ENCODE results near the gene PSMD6.
A peak's percentile ranks its signal among the peaks of the same experiment; 100 is the strongest.

PSMD6 gene

DNA sequence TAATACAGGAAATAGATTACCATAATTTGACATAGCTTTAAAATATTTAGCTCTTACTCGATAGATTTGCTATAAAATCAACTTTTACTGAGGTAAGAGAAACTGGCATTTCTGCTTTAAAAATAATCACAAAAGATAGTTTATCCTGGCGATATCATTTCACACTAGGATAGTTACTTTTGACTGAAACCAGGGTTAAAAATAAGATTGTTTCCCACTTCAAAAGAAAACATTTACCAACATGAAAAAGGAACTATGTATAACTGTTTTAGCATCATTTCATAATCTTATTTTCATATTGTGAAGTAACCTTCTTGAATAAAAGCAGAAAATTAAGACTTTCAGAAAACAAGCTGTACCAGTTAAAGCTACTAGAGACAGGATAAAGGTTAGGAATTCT, 15.3 kb downstream of the PSMD6 start:
- no peak for DNase-seq

DNA sequence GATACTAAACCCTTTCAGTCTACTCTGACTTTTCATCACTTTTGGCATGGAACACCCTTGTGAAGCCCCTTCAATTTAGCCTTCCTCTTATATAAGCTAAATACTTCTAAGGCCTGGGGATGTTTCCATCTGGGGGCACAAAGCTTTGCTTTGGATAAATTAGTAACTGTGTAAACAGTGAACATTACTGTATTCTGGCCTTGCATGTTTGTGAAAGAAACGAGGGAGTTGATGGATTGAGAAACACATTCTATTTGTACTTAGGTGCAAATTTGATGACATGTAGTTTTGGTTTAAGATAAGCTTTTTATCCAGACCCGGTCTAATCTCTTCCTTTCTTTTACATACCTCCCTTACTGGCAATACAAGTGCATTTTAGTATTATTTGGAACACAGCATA, 19.7 kb downstream of the PSMD6 start:
- no peak for DNase-seq

DNA sequence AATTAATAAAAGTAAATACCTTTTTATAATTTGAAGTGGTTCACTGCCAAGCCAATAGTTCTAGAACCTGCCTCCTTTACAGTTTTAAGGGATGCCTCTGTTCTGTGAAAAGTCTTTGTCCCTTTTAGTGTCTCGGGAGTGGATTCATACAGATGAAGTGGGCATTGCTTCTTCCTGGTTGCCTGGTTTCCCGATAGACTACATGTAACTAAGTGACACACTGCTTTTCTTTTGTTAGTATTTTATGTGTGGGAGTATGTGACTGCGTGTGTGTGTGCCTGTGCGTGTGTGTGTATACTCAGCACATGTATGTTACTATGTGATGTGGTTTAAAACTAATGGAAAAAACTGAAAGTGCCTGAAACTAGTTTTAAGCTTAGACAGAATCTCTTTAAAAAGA, 21.1 kb downstream of the PSMD6 start:
- DNase-seq: no peak

DNA sequence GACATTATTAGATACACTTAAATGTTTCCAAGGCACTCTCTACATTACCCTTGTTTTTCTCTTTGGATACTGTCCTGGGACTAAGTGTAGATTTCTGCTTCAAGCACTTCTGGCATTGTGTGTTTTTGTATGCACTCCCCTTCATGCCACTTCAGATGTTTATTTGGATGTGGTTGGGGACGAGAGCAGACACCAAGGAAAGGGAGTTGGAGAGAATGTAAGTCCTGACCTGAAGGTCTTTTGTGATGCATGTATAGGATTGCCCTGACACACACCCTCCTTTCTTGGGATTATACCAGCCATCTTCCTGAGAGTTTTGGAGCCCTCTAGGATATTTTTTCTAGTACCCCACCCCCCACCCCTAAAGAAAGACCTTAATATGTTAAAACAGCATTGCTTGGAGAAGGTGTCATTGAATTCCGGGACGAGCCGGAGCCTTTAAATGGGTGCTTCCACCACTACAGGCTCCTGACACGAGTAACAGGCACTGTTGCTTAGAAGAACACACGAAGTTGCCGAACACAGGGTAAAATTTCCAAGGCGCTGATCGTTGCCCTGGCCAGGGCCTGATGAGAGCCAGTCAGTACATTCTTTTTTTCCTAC, 22.7 kb downstream of the PSMD6 start:
- no peak for DNase-seq

DNA sequence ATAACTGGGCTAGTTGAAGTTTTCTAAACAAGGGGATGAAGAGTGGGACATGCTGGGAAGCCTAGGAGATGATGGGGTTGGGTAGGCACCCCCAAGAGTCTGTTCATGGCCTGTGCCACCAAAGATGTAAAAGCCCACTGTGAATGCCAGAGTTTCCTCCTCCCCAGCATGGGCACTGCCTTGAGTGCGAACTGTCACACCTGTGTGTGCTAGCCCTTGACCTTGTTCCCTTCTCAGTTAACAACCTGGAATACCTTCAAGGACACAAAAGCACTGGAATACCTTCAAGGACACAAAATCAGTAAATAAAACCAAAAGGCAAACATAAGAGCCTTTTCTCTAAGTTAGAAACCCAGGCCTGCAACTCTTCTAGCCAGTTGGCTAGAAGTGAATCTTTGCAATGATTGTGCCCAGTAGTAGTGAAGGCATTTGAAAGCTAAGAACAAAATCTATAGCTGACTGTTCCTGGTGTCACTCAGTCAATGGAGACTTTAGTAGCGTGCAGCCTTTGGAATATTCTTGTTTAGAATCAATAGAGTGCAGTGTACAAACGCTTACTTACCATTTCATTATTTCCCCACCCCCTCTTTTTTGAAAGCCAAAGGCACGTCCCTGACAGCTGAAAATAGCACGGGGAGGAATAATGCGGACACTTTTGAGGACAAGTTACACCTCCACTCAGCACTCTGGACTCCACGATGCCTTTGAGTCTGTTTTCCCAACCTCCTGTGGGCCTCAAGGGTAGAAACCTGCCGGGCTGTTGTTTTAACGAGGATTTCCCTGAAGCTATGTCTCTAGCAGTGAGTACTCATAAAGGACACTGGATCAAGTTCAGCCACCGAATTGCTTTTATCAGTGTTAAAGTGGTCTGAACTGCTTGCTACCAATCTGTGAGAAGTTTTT, 24.2 kb downstream of the PSMD6 start:
- DNase-seq: no peak

DNA sequence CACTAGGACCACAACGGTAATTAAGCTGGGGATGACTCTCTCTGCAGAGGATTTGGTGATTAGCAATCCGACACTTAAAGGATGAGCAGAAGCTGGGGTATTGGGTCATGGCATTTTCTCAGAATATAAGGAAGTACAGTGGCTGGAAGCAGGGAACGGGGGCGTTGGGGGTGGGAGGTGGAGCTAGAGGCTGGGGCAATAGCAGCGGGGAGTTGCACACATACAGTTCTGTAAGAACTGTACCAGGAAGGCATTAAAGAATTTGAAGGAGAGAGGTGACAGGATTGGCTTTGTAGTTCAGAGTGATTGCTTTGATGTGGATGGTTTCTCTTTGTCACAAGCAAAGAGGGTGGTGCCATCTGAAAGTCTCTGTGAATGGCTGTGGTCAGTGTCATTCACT, 28.2 kb downstream of the PSMD6 start:
- peak; percentile 47 for DNase-seq

DNA sequence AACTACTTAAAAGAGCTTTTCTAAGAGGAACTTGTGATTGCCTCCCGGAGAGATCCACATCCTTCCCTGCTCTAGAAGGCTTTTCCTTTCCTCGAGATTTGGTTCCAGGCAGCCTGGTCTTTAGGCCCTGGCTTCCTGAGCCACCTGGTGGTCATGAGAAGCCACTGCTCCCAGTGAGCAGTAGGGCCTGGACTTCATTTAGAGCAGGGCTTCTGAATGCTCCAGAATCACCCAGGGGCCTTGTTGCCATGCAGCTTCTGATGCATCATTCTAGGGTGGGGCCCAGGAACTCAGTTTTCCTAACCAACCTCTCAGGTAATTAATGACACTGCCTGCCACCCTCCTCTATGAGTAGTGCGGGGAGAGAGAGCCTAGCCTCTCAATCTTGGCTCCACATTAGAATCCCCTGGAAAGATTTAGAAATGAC, 29.6 kb downstream of the PSMD6 start:
- peak; percentile 87 for DNase-seq

DNA sequence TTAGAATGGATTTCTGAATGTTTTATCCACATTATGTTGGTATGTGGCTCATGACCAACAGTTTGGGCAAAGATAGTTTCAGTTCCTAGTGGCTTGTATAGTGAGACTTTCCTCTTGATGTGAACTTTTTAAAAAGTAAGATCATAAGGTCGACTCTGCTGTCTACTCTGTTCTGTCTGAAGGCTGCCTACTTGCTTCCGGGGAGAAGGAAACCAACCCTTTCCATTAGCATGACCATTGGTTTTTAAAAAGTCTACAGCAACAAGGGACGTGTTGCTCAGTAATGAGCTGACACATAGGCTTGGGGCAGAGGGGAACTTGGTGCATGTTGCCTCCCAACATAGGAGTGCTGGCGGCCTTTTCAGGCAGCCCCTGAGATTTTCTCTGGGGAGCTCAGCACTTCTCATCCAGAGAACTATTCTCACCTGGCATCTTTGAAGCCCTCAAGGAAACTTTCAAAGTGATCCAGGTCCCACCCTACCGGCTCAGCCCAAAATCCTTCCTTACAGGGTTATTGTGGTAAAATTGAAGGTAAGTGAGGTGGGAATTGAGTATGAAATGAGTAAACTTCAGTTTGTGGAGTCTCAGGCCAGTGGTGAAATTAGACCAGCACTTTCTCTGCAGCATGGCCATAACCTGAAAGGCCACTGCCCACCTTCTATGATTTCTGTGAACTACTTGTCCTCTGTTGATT, 30.6 kb downstream of the PSMD6 start:
- DNase-seq: no peak

DNA sequence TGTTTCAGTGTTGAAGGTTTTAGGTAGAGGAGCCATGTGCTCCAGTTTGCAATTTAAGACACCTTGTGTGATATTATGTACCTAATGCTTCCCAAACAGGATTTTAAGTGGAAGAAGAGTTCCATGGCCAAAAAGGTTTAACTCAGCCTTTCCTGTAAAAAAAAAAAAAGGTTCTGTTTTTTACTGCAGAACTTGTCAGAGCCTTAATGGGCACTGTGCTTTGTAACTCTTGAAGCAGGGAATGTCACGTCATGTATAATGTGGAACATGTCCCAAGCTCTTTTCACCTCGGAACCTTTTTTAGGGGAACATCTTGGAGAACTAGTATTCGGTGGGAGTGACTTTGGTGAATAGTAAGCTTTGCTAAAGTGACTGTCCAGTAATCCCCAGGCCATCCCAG, 31.6 kb downstream of the PSMD6 start:
- DNase-seq: no peak

DNA sequence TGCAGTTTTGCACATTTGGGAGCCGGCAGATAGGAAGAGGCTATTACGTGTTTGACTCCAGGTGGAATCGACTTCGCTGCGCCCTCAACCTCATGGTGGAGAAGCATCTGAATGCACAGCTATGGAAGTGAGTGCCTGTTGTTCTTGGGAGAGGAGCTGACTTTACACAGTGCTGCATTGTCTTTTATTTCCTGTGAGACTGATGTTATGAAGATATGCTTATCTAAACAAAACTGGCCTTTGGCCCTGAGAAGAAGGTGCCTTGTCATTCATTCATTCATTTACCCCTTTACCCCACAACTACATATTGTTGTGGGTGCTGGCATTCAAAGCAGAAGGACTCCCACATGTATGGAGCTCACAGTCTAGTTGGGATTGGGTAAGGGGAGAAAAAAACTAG, 32.6 kb downstream of the PSMD6 start:
- DNase-seq: no peak

DNA sequence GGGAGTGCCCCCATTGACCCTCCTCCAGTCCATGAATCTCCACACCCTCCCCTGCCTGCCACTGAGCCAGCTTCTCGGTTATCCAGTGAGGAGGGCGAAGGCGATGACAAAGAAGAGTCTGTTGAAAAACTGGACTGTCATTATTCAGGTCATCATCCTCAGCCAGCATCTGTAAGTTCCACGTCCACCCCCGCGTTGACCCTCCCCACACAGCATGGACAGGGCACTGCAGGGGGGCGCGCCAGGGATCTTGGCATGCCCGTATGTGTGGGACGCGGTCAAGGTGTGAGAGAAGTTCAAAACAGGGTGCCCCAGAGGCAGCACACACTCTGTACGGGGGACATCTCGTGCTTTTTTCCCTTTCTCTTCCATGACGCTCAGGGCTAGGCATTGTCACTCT, 33.1 kb downstream of the PSMD6 start:
- DNase-seq: no peak

DNA sequence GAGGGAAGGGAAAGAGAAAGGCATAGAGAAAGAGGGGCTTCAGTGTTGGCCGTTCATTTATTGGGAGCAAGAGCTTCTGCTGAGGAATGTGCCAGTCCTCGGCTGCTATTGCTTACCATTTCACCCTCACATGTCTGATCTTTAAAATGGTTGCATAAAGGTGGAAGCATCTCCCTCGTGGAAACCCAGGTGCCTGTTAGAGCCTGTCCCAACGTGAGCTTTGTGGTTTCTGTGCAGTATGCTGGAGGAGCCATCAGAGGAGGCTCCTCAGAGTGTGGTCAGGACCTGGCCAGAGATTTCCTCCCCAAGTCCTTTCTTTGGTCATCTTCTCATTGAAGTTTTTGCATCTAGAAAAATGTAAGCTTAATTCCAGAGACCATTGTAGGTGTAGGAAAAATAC, 34.4 kb downstream of the PSMD6 start:
- DNase-seq: no peak

DNA sequence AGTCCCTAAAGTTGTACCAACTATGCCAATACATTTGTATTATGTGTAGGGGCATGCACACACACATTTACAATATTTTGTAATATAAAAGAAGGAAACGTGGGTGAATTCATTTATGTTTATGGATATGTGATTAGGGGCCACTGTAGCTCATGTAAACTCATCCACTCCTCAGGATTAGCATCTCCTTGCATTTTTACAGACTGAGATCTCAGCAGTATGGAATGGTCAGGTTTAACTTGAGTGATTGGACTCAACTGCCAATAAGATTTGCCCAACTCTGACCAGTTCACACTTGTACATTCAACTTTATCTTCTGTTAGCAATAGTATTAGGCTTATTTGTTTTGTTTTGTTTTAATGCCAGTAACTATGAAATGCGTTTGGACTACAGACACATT, 36.5 kb downstream of the PSMD6 start:
- DNase-seq: no peak

DNA sequence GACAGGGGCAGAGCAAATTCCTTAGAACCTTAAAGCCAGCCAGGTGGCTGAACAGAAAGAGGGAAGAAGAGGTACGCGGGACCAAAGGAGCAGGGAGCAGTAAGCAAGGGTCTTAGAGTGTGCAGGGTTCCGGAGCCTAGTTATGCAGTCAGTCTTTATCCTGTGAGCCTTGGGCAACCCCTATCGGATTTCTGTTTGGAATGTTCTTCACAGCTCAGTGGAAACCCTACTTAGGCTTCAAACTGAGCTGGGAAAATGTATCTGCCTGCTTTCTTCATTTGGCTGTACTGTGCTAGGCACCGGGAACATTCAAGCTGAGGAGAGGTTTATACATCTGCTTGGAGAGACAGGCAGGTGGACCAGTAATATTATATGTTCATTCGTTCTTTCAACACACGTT, 37.1 kb downstream of the PSMD6 start:
- no peak for DNase-seq

DNA sequence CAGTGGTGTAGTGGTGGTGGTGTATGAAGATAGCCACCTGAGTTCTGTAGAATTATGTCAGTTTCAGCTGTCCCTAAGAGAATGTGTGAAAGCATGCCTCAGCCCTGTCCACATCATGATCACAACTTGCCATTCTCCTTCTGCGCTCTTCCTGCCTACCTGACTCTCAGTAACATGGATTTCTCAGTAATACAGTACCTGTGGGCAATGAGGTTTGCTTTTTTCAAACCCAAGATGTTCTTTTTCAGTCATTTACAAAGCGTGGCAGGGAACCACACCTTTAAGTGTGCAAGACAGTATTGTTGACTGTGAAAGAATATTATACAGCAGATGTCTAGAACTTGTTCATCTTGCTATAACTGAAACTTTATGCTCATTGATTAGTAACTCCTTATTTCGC, 38.9 kb downstream of the PSMD6 start:
- no peak for DNase-seq

DNA sequence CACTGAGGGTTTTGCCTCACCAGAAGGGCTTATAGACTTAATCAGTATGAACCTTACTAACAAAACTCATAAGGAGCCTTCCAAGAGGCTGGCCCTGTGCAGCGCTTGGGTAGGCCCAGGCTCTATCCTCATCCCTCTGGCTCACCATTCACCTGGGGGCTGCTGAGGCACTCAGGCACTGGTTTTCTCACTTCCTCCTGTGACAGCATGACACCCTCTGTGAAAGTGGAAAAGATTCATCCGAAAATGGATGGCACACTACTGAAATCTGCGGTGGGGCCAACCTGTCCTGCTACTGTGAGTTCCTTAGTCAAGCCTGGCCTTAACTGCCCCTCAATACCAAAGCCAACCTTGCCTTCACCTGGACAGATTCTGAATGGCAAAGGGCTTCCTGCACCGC, 41.3 kb downstream of the PSMD6 start:
- no peak for DNase-seq

DNA sequence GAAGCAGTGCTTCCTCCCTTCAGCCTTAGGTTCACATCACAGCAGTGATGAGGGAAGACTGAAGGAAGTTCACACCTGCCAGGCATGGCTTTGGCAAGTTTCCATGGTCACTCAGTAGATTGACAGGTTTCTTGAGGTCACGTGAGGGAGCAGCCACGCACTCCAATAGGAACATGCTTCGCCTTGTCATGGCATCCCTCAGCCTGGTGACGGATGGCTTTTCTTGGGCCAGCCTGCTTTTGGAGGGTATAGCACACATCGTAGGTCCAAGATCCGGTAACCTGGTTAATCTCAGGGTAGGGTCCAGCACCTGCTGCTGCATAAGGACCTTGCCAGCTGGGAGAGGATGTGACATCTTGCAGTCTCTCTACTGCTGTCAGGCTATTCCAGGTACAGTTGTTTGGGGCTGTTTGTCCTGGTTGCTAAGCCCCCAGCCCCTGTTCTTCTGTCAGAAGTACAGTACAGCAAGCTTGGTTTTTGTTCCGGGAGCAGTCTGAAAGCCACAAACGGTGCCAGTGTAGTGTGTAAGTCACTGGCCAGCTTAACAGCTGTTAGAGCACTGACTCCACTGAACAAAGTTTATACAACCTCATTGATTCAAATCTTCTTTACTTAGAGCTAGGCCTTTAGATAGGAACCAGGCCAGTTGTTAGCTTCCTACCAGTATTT, 42.3 kb downstream of the PSMD6 start:
- DNase-seq: peak; percentile 17

DNA sequence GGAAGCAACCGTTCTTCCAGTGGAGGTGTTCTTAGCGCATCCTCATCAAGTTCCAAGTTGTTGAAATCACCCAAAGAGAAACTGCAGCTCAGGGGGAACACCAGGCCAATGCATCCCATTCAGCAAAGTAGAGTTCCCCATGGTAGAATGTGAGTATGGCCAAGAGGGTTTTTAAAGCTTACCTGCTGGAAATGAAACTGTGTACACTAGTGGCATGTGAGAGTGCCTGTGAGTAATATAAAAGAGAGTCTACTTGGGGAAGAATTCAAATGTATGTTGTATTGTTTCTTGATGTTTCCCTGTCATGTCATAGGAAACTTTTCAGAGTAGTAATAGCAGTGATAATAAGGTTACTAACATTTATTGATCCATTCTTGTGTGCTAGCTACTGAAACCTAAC, 43.3 kb downstream of the PSMD6 start:
- DNase-seq: no peak

DNA sequence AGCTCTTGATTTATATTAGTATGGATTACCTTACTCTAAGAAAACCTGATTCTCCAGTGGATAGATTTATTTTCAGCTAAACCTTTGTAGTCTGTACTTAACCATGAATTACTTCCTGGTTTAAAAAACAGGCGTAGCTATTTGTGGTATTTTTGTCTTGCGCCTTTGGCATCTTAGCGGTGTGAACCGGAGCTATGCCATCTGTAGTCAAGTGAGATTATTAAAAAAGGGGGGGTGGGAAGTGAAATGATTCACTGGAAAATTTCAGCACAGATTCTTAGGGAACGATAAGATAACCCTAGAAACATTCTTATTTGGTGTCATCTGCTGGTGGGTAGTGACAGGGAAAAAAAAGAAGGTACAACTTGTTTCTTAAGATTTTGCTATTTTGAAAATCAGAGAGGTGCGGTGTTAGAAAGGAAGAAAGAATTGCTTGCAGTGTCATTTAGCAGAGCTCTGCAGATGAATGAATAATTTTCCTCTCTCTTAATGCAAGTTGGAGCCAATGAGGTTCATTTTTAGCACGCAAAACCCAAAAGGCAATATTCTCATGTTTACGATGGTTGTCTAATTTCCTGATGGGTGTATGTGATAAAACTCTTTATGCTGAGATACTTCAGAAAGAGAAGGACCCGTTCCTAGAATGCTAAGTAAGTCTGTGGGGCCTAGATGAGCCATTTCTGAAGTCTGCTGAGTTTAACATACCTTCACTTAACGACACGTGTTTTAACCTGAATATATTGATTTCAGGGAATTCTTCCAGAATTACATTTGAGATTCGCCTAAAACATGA, 44.0 kb downstream of the PSMD6 start:
- no peak for DNase-seq

DNA sequence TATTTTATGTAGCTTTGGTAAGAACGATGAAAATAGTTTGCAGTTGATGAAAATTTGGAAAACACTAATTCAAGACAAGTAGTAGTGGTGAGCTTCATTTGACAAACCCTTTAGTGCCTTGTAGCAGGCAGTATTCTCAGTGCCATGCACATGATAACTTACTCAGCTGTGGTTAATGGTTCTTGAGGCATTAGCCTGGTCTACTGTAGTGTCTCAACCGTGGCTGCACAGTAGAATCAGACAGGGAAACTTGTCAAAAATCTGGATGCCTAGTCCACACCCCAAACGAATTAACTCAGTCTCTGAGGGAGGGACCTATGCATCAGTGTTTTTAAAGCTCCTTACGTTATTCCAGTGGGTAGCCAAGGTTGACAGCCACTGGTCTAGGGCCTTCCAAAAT, 45.4 kb downstream of the PSMD6 start:
- DNase-seq: no peak

DNA sequence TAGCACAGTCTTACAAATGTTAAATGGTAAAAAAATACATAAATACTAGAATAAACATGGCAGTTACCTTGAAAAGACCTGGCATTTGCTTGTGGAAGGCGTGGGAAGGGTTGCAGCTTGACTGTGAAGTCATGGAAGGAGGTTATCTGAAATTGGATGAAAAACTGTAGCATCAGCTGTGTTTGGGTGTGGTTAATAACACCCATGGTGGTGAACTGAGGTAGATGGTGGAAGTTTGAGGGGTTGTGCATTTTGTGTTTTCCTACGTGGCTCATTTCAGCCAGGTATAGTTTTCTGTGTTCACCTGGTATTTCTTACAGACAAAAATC, 46.5 kb downstream of the PSMD6 start:
- DNase-seq: no peak

DNA sequence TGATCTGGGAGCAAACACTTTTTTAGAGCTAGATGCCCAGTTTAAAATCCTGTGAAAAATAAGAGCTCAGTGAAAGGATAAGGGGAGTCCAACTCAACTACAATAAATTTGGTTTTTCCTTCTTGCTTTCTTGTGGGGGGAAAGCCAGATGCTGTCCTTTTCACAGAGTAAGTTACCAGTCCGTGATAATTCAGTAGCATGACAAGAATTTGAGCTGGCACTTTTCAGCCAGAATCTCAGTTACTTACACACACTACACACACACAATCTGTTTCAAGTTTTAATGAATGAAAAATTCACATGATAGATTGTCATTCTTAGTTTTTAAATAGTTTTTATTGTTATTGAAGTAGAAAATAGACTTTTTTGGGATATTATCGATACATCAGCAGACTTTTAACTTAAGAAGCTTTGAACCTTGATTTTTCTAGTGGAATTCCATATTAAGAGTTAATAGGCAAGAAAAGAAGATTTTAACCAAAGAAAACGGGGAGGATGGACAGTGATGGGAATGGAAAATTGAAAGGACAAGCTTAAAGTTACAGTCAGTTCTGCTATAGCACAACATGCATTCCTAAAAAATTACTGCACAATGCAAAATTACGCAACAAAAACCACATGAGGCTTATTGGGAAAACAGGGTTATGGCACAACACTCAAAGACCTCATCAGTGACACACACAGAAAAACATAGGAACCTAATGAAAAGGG, 47.0 kb downstream of the PSMD6 start:
- DNase-seq: no peak
